Stimulated activated CD4-positive, alpha-beta T cell treated with anti-CD3 and anti-CD28 coated beads, Interleukin-12 subunit alpha, Interleukin-12 subunit beta, amount 100 ng/mL, for 4 hours (primary cell): Measurements from ENCODE around the gene FBLN7.
"Not testable (repeated sequence)": the region's sequence is repeated elsewhere in the genome, so short reads cannot be mapped to it uniquely, and the experiment has no call there.

Source experiments
- DNase-seq: peaks from one replicate; pipeline ENCODE4 v3.0.0-alpha.2; 2020

FBLN7 gene, protein sequence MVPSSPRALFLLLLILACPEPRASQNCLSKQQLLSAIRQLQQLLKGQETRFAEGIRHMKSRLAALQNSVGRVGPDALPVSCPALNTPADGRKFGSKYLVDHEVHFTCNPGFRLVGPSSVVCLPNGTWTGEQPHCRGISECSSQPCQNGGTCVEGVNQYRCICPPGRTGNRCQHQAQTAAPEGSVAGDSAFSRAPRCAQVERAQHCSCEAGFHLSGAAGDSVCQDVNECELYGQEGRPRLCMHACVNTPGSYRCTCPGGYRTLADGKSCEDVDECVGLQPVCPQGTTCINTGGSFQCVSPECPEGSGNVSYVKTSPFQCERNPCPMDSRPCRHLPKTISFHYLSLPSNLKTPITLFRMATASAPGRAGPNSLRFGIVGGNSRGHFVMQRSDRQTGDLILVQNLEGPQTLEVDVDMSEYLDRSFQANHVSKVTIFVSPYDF

DNA sequence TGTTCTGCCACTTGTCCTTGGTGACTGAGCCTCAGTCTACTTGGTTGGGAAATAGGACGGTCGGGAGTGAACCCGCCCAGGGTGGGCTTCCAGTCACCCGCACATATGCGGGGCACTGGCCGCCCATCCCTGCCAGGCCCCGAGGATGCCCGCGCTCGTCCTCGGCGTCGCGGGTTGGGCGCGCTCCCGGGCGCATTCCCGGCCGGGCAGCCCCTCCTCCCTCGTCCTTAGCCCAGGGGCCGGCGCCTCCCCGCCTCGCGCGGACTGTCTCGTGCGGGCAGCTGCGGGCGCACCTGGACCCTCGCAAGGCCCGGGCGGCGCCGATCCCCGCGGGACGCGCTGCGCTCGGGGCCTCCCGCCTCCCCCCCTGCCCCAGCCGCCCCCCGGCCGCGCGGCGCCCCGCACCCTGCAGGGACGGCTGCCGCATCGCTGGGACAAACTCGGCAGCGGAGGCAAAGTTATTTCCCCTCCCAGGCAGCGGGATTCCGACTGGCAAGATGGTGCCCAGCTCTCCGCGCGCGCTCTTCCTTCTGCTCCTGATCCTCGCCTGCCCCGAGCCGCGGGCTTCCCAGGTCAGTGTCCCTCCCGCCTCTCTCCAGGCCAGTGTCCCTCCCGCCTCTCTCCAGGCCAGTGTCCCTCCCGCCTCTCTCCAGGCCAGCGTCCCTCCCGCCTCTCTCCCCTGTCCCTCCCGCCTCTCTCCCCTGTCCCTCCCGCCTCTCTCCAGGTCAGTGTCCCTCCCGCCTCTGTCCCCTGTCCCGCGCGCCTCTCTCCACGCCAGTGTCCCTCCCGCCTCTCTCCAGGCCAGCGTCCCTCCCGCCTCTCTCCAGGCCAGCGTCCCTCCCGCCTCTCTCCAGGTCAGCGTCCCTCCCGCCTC lies at the start of gene FBLN7:
TSS of gene FBLN7 (plus strand) at position 227 of the 874 bp plus-strand sequence. CDS start at position 498, 271 bp downstream.
- no peak for DNase-seq

DNA sequence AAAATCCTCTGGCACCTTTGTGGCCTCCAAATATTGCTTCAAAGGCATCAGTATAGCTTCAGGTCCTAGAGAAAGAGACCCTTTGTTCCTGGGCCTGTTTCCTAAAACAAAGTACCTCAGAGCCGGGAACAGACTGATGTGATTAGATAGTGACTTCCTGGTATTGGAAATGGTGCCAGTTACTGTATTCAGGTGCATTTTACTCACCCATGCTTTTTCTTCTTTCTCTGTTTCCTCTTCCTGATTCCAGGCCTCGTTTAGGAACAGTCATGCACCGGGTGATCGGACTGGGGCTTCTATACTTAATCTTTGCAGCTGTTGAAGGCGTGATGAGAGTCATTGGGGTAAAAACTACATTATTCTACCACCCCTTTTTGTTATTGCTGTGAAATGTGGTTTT lies 48.8 kb upstream of the FBLN7 start:
- DNase-seq = no peak

DNA sequence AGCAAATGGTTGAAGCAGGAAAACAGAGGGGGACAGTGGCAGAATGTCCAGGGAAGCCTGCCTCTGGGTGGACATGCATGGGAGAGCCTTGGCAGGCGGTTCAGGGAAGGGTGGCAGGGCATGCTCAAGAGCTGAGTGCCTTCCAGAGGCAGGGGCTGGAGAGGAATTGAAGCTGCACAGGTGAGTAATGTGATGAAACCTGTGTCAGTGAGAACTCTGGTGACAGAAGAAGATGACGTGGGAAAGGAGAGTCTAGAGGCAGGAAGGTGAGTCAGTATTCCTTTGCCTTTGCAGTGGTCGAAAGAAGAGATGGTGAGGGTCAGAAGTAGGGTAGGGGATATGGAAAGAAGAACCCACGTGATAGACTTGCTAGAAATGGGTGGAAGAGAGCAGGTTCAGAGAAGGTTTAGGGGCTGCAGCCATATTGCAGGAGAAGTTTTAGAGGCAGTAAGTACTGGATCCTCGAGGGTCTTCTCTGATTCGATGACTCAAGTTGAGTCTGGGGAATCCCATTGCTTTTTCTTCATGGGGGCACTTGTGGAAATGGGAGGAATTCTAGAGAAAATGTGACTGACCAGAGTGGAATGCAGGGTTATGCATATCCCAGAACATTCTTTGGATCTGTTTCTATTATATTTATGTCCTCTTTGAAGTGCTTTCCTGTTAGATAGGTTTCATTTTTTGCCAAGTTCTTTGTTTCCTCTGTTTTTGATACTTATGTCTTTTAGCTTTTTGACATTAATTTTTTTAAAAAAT lies 45.7 kb upstream of the FBLN7 start:
- DNase-seq = no peak

DNA sequence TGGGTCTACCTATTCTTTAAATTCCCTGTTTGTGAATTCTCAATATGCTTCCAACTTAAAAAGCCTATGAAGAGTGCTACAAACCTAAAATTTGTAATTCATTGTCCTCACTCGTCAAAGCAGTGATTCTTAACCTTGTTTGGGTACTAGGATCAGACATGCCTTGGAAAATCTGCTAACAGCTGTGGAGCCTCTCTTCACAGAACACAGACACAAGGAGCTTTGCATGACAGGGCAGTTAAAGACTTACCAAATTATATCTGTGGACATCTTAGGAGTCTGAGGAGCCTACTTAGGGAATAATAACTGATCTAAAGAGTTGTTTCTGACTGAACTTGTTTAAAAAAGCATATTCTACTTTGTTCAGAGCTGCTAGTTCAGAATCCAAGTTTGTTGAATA lies 45.0 kb upstream of the FBLN7 start:
- DNase-seq = no peak

DNA sequence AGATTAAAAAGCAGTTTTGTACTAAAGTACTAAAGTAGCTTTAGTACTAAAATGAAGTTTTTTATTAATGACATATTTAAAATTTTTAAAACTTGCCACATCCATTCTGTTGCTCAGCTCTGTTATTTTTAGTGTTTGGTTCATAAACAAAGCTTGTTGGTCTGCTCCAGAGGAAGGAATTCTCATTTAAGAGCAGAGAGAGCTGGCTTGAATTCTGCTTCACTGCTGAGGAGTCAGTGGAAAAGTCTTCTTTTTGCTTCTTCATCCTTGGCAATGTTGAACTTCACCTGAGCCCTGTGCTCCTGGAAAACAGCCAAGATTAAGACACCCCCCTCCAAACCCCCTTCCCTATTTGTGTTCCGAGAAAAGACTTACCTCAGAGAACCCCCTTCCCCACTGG lies 42.5 kb upstream of the FBLN7 start:
- DNase-seq = no peak

DNA sequence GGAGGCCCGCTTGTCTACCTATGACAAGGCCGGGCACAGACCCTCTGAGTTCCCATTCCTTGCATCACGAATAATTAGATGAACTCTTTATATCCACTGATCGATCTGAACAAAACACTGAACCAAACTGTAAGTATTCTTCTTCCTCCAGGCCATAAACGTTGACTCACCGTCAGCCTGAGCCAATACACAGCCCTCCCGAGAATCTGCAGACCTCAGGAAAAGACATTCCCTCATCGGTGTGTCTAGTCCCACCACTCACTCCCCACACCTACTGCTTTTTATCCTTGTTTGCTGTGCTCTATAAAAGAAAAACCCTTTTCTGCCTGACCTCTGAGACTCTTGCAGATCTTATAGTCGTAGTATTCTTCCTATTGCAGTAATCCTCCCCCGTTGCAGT lies 42.1 kb upstream of the FBLN7 start:
- DNase-seq = no peak

DNA sequence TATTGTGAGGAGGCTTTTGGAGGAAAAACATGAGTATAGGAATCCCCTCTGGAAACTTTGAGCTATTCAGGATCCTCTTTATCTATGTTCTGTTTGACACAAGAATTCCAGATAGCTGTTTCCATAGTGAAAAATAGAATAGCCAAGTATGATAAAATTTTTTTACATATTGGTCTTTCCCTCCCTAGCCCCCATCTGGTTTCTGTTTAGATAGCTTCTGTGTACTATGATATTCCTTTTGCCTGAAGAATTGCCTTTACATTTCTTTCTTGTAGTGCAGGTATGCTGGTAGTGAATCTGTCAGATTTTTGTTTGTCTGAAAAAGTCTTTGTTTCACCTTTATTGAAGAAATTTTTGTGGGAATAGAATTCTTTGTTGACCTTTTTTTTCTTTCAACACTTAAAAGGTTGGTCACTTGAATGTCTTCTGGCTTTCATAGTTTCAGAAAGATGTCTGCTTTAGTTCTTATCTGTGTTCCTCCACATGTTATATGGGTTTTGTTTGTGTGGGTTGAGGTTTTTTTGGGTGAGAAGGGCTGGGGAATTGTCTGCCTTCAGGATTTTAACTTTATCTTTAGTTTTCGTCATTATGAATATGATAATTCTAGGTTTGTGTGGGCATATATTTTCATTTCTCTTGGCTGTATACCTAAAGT lies 29.9 kb upstream of the FBLN7 start:
- no peak for DNase-seq

DNA sequence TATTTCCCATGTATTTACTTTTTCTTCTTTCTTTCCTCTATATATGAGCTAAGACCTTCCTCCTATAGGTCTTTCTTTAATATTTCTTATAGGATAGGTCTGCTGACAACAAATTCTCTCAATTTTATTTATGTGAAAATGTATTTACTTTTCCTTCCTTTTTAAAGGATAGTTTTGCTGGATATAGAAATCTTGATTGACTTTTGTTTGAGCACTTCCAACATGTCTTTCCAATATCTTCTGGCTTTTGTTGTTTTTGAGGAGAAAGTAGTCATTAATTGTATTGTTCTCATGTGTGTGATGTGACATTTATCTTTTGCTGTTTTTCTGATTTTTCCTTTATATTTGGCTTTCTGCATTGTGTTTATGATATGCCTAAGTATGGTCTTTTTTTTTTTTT lies 28.9 kb upstream of the FBLN7 start:
- no peak for DNase-seq

DNA sequence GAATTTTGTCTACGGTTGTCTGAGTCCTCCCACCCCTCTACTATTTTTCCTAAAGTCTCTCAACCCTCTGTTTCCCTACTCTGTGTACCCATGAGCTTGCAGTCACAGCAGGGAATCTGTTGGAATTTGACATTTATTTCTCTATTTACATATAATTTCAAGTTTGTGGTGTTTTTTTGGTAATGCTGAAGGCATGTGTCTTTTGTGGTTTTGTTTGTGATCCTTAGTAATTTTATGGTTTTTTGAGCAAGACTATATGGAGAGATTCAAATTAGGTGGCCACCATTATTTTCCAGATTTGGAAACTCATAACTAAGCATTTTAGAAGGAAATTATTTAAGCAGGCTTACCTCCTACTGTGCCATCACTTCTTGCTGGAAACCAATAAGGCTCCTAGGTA lies 27.2 kb upstream of the FBLN7 start:
- DNase-seq = no peak

DNA sequence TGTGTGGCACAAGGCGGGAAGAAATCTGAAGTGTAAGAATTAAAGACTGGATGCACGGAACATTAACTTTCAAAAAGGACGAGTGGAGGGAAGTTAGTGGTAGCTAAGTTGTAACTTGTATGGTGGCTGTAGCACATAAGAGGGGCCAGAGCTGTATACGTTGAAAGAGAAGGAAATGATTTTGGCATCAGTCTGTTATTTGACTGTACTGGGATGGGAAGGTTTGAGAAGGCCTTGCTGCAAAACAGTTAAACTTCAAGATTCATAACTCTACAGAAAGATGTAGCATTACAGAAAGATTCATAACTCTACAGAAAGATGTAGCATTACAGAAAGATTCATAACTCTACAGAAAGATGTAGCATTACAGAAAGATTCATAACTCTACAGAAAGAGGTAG lies 24.8 kb upstream of the FBLN7 start:
- DNase-seq = not testable (repeated sequence)

DNA sequence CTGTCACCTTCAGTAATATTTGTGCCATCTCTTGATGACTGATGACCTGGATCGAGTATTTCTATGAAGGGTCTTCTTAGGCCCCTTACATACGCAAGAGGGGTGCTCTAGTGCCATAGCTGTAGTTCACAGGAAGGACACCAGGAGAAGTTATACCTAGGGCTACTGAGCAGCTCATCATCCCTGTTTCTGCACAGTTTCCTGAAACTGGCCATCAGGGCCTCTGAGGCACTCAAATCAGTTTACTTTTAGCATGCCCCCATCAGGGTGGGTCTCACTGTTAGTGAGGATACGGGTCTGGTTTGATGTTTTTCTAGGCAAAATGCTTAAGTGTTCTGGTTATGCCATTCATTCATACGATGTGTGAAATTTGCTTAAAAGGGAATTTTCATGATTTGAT lies 20.0 kb upstream of the FBLN7 start:
- DNase-seq = no peak

DNA sequence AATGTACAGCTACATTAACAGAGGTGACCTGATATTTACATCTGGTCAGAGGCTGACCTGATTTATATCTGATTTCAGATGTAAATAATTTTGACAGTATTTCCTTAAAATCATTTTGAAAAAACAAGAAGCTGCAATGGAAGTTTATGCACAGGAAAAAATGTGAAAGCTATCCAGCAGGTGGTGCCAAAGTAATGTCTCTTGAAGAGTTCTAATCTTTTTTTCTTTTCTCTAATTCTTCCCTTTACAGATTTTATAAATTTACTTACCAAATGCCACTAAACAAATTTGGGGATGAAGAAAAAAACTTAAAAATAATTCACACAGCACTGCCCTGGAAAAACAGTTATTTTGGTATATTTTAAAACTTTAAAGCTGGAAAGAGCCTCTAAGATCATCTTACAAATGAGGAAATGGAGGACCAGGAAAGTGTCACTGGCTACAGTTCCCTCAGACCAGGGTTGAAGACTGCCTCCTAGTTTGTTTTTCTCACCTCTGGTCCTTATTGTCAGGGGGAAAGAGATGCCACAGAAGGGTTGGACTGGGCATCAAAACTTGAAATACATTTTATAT lies 16.4 kb upstream of the FBLN7 start:
- peak; percentile 32 for DNase-seq

DNA sequence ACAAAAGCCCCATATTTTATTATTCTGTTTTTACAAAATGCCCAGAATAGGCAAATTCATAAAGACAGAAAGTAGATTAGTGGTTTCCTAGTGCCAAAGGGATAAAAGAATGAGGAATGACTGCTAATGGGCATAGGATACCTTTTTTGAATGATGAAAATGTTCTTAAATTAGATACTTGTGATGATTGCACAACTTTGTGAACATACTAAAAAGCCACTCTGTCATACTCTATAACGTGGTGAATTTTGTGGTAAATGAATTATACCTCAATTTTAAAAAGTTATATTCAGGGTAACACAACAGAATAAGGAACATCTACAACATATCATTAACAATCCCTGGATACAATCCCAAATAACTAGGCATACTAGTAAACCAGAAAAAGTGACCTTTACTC lies 9.1 kb upstream of the FBLN7 start:
- DNase-seq = no peak

DNA sequence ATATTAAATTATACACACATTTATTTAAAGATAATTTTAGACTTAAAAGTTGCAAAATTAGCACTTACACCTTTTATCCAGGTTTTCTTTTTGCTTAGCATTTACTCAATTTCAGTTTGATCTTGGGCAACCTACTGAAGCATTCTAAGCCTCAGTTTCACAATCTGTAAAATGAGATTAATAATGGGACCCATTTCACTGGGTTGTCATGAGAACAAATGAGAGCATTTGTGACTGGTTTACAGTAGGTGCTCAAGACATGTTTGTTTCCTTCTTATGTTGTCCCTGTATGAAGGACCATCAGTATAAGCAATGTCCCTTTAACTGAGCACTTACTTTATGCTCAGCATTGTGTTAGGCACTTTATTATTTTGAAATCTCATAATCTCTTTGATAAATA lies 4.8 kb upstream of the FBLN7 start:
- no peak for DNase-seq

DNA sequence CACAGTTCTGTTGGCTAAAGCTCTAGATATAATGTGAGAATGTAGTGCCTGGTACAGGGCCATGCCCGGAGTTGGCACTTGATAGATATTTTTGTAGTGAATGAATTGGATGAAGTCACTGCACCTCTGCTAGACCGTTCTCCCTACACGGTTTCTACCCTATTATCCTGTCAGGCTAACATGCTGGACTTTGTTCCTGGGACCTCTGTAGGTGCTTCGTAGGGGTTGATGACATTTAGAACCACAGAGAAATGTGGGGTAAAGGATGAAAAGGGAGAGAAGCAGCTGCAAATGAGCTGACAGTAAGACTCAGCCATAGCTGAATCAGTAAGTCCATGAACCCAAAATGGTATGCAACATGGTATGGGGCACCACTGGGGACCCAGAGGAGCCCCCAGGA lies 4.1 kb upstream of the FBLN7 start:
- no peak for DNase-seq

DNA sequence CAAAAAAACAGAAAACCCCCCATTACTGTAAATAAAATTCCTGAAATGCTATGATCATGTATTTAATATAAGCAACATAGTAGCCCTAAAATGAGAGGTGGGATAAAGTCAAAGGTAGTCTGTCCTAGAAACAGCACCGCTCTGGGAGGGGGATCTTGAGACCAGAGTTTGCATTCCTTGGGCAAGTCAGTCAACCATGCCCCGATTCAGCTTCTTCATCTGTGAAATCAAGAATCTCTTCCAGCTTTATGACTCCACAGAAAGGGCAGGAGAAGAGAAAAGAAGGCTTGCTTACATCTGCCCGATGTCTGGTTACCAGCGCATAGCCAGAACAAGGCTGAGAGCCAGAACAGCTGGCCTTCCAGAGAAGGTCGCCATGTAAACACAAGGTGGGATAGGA lies 2.1 kb upstream of the FBLN7 start:
- no peak for DNase-seq

DNA sequence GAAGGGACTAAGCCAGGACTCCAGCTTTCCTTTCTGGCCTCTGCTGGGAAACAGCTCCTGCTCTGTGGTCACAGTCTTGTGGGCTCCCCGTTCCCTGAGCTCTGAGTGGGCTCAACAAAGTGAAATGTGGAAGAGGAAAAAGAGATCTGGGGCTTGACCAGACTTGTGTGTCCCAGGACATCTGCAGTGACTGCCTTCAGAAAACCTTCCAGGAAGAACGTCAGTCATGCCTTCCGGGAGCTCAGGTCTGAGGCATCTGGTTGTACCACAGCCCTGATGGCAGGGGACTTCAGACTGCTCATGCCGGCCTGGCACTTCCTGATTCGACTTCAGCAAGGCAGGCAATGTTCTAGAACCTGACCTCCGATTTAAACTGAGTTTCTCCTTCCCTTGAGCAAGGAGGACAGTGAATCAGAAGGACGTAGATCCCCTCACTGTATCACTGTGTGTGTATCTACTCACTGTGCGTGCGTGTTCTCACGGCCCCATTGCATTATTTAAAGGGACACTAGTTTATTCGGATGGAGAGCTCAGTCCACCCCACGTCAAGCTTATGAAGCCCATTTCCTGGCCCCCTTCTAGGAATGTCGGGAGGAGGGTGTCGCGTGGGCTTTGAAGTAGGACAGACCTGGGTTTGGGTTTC lies 548 bp upstream of the FBLN7 start:
- DNase-seq = no peak

DNA sequence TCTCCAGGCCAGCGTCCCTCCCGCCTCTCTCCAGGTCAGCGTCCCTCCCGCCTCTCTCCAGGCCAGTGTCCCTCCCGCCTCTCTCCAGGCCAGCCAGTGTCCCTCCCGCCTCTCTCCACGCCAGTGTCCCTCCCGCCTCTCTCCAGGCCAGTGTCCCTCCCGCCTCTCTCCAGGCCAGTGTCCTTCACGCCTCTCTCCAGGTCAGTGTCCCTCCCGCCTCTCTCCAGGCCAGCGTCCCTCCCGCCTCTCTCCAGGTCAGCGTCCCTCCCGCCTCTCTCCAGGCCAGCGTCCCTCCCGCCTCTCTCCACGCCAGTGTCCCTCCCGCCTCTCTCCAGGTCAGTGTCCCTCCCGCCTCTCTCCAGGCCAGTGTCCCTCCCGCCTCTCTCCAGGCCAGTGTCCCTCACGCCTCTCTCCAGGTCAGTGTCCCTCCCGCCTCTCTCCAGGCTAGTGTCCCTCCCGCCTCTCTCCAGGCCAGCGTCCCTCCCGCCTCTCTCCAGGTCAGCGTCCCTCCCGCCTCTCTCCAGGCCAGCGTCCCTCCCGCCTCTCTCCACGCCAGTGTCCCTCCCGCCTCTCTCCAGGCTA lies 939 bp downstream of the FBLN7 start:
- not testable (repeated sequence) for DNase-seq

DNA sequence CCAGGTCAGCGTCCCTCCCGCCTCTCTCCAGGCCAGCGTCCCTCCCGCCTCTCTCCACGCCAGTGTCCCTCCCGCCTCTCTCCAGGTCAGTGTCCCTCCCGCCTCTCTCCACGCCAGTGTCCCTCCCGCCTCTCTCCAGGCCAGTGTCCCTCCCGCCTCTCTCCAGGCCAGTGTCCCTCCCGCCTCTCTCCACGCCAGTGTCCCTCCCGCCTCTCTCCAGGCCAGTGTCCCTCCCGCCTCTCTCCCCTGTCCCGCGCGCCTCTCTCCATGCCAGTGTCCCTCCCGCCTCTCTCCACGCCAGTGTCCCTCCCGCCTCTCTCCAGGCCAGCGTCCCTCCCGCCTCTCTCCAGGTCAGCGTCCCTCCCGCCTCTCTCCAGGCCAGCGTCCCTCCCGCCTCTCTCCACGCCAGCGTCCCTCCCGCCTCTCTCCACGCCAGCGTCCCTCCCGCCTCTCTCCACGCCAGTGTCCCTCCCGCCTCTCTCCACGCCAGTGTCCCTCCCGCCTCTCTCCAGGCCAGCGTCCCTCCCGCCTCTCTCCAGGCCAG lies 1.5 kb downstream of the FBLN7 start:
- not testable (repeated sequence) for DNase-seq

DNA sequence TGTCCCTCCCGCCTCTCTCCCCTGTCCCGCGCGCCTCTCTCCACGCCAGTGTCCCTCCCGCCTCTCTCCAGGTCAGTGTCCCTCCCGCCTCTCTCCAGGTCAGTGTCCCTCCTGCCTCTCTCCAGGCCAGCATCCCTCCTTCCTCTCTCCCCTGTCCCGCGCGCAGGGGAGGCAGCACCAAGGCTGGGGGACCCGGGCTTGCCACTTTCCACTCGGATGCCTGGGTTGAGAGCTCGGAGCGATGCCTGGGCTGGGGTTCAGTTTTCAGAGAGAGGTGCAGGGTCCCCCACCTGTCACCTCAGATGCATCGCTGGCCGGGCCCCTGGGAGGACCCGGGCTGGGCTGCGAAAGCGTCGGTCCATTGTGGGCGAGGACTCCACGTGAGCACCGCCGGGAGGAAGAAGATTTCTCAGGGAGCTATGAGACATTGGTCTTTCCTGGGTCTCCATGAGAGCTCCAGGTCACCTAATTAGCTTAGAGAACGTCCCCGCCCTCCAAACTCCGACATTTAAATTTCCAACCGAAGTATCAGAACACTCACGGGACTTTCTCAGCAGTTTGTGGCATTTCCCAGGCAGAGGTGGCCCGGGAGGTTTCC lies 2.1 kb downstream of the FBLN7 start:
- DNase-seq = no peak
